Activated naive CD4-positive, alpha-beta T cell treated with anti-CD3 and anti-CD28 coated beads, Interleukin-2, amount 10 ng/mL, durations not matched to agents 7 days and 5 days (primary cell): ENCODE data around the gene LILRB5.
"Not testable (repeated sequence)": the region's sequence is repeated elsewhere in the genome, so short reads cannot be mapped to it uniquely, and the experiment has no call there.

Source experiments
- CTCF ChIA-PET: fragments of 350-600 bp; sonication (Branson Sonifier 250); formaldehyde crosslinking; loops from one replicate; lab custom pipeline; 2021; ENCODE audit warnings: antibody characterized with exemption; lab: Charles Lee
- DNase-seq: peaks from one replicate; pipeline ENCODE4 v3.0.0-alpha.2; 2020
- H3K27ac Mint-ChIP-seq: one replicate; pipeline ENCODE4 v1.8.0; 2021; ENCODE audit warnings: mild to moderate bottlenecking, moderate library complexity, mixed read lengths
- H3K27me3 Mint-ChIP-seq: one replicate; pipeline ENCODE4 v1.8.0; 2021; ENCODE audit warnings: mild to moderate bottlenecking, mixed read lengths
- H3K36me3 Mint-ChIP-seq: one replicate; pipeline ENCODE4 v1.8.0; 2021; ENCODE audit warnings: mixed read lengths
- H3K4me1 Mint-ChIP-seq: one replicate; pipeline ENCODE4 v1.8.0; 2021; ENCODE audit warnings: mixed read lengths
- H3K4me3 Mint-ChIP-seq: one replicate; pipeline ENCODE4 v1.8.0; 2021; ENCODE audit warnings: mild to moderate bottlenecking, moderate library complexity, mixed read lengths
- H3K9me3 Mint-ChIP-seq: one replicate; pipeline ENCODE4 v1.8.0; 2021; ENCODE audit warnings: mixed read lengths

LILRB5 gene

GRCh38 chr19:54222474-54223276 is 34.4 kb downstream of the LILRB5 start, which contains the start of gene LILRB3:
TSS of gene LILRB3 (minus strand) at chr19:54223007. CDS start at chr19:54222976, 31 bp downstream.
- CTCF ChIA-PET, H3K9me3 Mint-ChIP-seq, H3K36me3 Mint-ChIP-seq, DNase-seq: not testable (repeated sequence)
- Mint-ChIP-seq H3K27me3 (peaks cover 18% of the 10 kb centered on the region), H3K4me3 (peak within 1 kb of the TSS; percentile 40), H3K27ac (peak within 1 kb of the TSS; percentile 30), H3K4me1 (peaks cover 16% of the 10 kb centered on the region)

- H3K9me3 Mint-ChIP-seq, H3K36me3 Mint-ChIP-seq, H3K4me3 Mint-ChIP-seq, CTCF ChIA-PET, H3K27ac Mint-ChIP-seq, DNase-seq: not testable (repeated sequence)
- H3K4me1 Mint-ChIP-seq, result peaks cover 16% of the 10 kb centered on the region
- peaks cover 18% of the 10 kb centered on the region for H3K27me3 Mint-ChIP-seq
These were observed 35.1 kb downstream of the LILRB5 start for GRCh38 chr19:54221947-54222346.

DNA sequence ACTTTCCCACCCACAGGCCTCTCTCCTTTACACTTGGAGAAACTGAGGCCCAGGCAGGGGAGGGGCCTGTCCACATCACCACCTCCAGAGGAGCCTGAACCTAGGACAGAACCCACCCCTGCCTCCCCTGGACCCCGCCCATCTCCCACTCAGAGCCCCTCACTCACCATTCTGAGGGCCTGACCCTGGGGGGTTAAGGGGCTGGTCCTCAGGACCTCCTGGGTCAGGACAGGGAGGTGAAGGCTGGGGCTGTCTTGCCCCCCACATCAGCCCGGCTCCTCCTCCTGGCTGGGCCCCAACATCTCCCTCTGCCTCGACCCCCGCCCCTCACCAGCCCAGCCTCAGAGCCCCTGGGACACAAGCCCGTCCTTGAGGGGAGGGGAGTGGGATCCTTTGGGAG is 37.4 kb downstream of the LILRB5 start:
- H3K27ac Mint-ChIP-seq, DNase-seq, H3K4me3 Mint-ChIP-seq, CTCF ChIA-PET, H3K36me3 Mint-ChIP-seq, H3K9me3 Mint-ChIP-seq: not testable (repeated sequence)
- H3K4me1 Mint-ChIP-seq, result peaks cover 16% of the 10 kb centered on the region
- H3K27me3 Mint-ChIP-seq, result peaks cover 18% of the 10 kb centered on the region

- Mint-ChIP-seq H3K36me3 (peaks cover 6% of the 10 kb centered on the region), H3K4me1 (peaks cover 16% of the 10 kb centered on the region), H3K27me3 (peaks cover 17% of the 10 kb centered on the region), H3K27ac (no peak overlapping the region), H3K9me3 (no peaks in the 10 kb centered on the region), H3K4me3 (no peak overlapping the region)
- CTCF ChIA-PET, result interaction anchor here (0.9 kb wide), 1 partner anchor 10 kb away, joined by 3 read pairs; no protein-coding TSS in a partner anchor
- no peak for DNase-seq
These were observed 38.0 kb downstream of the LILRB5 start for GRCh38 chr19:54218960-54219661.

DNA sequence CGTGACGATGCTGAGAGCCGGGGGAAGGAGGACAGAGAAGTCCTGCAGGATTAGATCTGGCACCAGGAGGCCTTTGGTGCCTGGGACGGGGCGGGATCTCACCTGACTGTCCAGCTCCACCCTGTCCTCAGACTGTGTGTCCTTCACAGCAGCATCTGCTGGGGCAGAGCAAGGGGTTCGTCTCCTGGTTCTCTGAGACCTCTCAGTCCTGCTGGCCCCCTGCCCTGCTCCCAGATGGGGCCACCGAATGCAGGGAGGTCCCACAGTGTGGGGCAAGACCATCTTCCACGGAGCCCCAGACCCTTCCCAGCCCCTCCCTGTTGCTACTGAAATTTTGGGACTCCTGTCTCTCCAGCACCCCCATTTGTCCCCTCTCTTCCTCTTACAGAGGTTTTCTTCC is 38.8 kb downstream of the LILRB5 start:
- CTCF ChIA-PET, result interaction anchor here (0.9 kb wide), 1 partner anchor 11 kb away, joined by 3 read pairs; no protein-coding TSS in a partner anchor
- no peak overlapping the region for H3K27ac Mint-ChIP-seq

DNA sequence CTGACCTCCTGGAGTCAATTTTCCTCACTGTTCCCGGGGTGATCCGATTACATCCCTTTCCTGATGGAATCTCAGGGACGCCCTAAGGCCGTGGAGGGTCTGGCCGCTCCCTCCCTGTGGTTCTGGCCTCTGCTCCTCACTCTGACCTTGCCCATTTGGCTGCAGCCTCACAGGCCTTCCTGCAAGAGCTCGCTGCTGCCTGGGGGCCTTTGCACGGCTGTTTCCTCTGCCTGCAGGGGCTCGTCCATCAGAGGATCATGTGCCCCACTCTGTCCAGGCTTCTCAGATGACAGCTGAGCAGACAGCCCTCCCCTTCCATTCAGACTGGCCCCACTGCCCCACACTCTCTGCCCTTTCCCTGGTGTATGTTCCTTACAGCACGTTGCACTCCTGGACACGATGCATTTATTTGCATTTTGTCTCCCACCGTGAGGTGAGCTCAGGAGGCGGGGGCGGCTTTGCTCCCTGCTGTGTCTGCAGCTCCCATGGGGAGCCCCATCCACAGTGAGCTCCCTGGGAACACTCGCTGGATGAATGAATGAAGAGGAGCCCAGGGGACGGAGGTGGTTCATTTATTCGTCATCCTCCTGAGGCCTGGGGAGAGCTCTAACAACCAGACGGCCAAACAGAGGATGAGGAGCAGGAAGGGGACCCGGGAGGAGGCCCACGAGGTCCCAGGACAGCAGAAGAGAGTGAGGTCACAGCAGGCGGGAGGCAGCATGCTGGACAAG is 39.4 kb downstream of the LILRB5 start:
- CTCF ChIA-PET, H3K36me3 Mint-ChIP-seq, H3K27me3 Mint-ChIP-seq, H3K4me3 Mint-ChIP-seq, DNase-seq, H3K4me1 Mint-ChIP-seq, H3K27ac Mint-ChIP-seq, H3K9me3 Mint-ChIP-seq: not testable (repeated sequence)

More for the DNA sequence above, 38.8 kb downstream of the LILRB5 start:
- Mint-ChIP-seq H3K4me1 (peaks cover 9% of the 10 kb centered on the region), H3K4me3 (no peak overlapping the region), H3K36me3 (peaks cover 7% of the 10 kb centered on the region), H3K9me3 (no peaks in the 10 kb centered on the region), H3K27me3 (peaks cover 9% of the 10 kb centered on the region)
- no peak for DNase-seq

DNA sequence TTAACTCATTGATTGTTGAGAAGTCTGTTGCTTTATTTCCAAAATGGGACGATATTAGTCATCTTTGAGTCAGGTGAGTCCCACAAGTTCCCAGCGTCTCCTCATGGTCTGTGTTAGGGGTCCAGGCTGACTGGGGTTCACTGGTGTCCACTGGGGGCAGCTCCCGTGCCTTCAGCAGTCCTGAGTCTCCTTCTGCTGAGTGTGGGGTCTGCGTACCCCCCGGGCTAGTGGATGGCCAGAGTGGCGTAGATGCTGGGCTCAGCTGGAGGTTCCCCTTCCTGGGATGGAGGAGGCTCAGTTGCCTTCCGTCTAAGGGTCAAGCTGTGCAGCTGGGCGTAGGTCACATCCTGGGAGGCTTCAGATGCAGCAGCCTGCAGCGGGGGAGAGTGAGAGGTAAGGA is 40.2 kb downstream of the LILRB5 start:
- Mint-ChIP-seq H3K9me3 (no peaks in the 10 kb centered on the region), H3K36me3 (peaks cover 10% of the 10 kb centered on the region), H3K27ac (no peak overlapping the region), H3K27me3 (no peaks in the 10 kb centered on the region), H3K4me3 (no peak overlapping the region), H3K4me1 (peaks cover 2% of the 10 kb centered on the region)
- CTCF ChIA-PET, result no interaction called here
- DNase-seq, result no peak

GRCh38 chr19:54214734-54215133 is 42.3 kb downstream of the LILRB5 start:
- H3K27ac Mint-ChIP-seq, H3K27me3 Mint-ChIP-seq, H3K4me3 Mint-ChIP-seq, CTCF ChIA-PET, H3K9me3 Mint-ChIP-seq, DNase-seq: not testable (repeated sequence)
- Mint-ChIP-seq H3K4me1 (peaks cover 20% of the 10 kb centered on the region), H3K36me3 (peaks cover 23% of the 10 kb centered on the region)

GRCh38 chr19:54214217-54214616 is 42.9 kb downstream of the LILRB5 start:
- peaks cover 25% of the 10 kb centered on the region for H3K4me1 Mint-ChIP-seq
- H3K27ac Mint-ChIP-seq, H3K9me3 Mint-ChIP-seq, H3K4me3 Mint-ChIP-seq, CTCF ChIA-PET, DNase-seq, H3K27me3 Mint-ChIP-seq: not testable (repeated sequence)
- peaks cover 23% of the 10 kb centered on the region for H3K36me3 Mint-ChIP-seq

GRCh38 chr19:54211235-54211634 is 45.8 kb downstream of the LILRB5 start:
- peak overlapping the region; percentile 77 for H3K27ac Mint-ChIP-seq
- H3K4me3 Mint-ChIP-seq, result no peak overlapping the region
- H3K36me3 Mint-ChIP-seq, result peaks cover 43% of the 10 kb centered on the region
- H3K27me3 Mint-ChIP-seq, result no peaks in the 10 kb centered on the region
- CTCF ChIA-PET, result interaction anchor here (0.6 kb wide), 1 partner anchor 93 kb away, joined by 3 read pairs; no protein-coding TSS in a partner anchor
- peaks cover 55% of the 10 kb centered on the region for H3K4me1 Mint-ChIP-seq
- H3K9me3 Mint-ChIP-seq, result no peaks in the 10 kb centered on the region
- no peak for DNase-seq

- peak overlapping the region; percentile 1 for H3K4me3 Mint-ChIP-seq
- peaks cover 53% of the 10 kb centered on the region for H3K36me3 Mint-ChIP-seq
- DNase-seq, result no peak
These were observed 47.1 kb downstream of the LILRB5 start for GRCh38 chr19:54209811-54210494.

DNA sequence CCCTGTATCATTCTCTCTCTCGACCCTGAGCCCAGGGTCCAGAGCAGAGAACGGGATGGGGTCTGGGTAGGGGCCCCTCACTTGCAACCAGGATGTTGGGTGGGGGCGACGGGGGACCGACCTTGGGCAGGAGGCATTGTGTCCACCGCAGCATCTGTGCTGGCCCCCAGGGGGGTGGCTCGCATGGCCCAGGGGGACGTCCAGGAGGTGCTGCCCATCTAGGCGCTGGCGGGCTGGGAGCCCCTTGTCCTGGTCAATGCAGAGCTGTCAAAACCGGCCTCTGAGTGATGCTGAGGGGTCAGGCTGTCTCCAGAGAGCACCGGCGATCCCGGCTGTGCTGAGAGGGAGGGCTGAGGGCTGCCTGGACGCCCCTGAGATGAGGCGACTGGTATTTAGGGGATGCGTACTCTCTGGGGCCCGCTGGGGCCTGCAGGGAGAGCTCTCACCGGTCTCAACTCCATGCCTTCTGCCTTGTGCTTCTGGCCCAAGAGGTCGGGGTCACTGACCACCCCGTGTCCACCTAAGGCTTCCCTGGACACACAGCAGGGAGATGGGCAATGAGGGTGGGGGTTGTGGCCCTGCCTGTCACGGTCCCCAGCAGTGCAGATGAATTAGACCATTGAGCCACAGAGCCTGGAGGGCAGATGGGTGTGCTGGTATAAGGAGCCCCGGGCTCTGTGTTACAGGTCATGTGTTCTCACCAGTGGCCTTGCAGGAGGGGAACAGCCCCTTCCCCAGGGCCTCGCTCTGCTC is 47.8 kb downstream of the LILRB5 start:
- H3K4me1 Mint-ChIP-seq, result peaks cover 75% of the 10 kb centered on the region
- H3K9me3 Mint-ChIP-seq, result no peaks in the 10 kb centered on the region
- H3K27ac Mint-ChIP-seq, result no peak overlapping the region
- H3K27me3 Mint-ChIP-seq, result no peaks in the 10 kb centered on the region
- H3K36me3 Mint-ChIP-seq, result peaks cover 60% of the 10 kb centered on the region
- no peak for DNase-seq
- H3K4me3 Mint-ChIP-seq, result no peak overlapping the region
- CTCF ChIA-PET, result interaction anchor here (0.7 kb wide), 1 partner anchor 20 kb away, joined by 4 read pairs; the partner anchor contains the start of gene MBOAT7

More at GRCh38 chr19:54209811-54210494, 47.1 kb downstream of the LILRB5 start:
- Mint-ChIP-seq H3K27me3 (no peaks in the 10 kb centered on the region), H3K27ac (peak overlapping the region; percentile 77), H3K4me1 (peaks cover 68% of the 10 kb centered on the region), H3K9me3 (no peaks in the 10 kb centered on the region)
- CTCF ChIA-PET, result interaction anchor here (0.7 kb wide), 1 partner anchor 21 kb away, joined by 4 read pairs; the partner anchor contains the start of gene MBOAT7

- DNase-seq, result no peak
- Mint-ChIP-seq H3K27me3 (no peaks in the 10 kb centered on the region), H3K9me3 (no peaks in the 10 kb centered on the region), H3K36me3 (peaks cover 65% of the 10 kb centered on the region), H3K4me3 (no peak overlapping the region), H3K27ac (no peak overlapping the region), H3K4me1 (peaks cover 80% of the 10 kb centered on the region)
- CTCF ChIA-PET, result no interaction called here
These were observed 48.4 kb downstream of the LILRB5 start for GRCh38 chr19:54208784-54209057.
